Activated CD8-positive, alpha-beta T cell treated with anti-CD3 and anti-CD28 coated beads for 36 hours (primary cell): ENCODE results near the gene ALAS2. TPM values are rescaled to one million over a fixed set of nuclear protein-coding genes. Genes with fewer than 3 reads are reported as not detected.
A peak's percentile ranks its signal among the peaks of the same experiment; 100 is the strongest.
"Not testable (repeated sequence)": the region's sequence is repeated elsewhere in the genome, so short reads cannot be mapped to it uniquely, and the experiment has no call there.

Source experiments
- ATAC-seq: fragments of 200-7000 bp; cut with Tn5 transposase; one replicate; pipeline ENCODE4 v1.10.0; 2021; ENCODE audit warnings: mild to moderate bottlenecking, moderate library complexity
- CTCF ChIA-PET: fragments of 350-600 bp; sonication (Branson Sonifier 250); formaldehyde crosslinking; loops from one replicate; lab custom pipeline; 2021; ENCODE audit warnings: antibody characterized with exemption; lab: Charles Lee
- POLR2A ChIA-PET: fragments of 350-600 bp; sonication (Branson Sonifier 250); formaldehyde crosslinking; loops from one replicate; lab custom pipeline; 2021; ENCODE audit warnings: antibody characterized with exemption; lab: Charles Lee
- DNase-seq: peaks from one replicate; pipeline ENCODE4 v3.0.0-alpha.2; 2020
- H3K27ac Mint-ChIP-seq: one replicate; pipeline ENCODE4 v1.8.0; 2021; ENCODE audit warnings: mild to moderate bottlenecking, mixed read lengths
- H3K27me3 Mint-ChIP-seq: one replicate; pipeline ENCODE4 v1.8.0; 2021; ENCODE audit warnings: mixed read lengths
- H3K36me3 Mint-ChIP-seq: one replicate; pipeline ENCODE4 v1.8.0; 2021; ENCODE audit warnings: low read depth, mixed read lengths
- H3K4me1 Mint-ChIP-seq: one replicate; pipeline ENCODE4 v1.8.0; 2021; ENCODE audit warnings: low read depth, mixed read lengths
- H3K4me3 Mint-ChIP-seq: one replicate; pipeline ENCODE4 v1.8.0; 2021; ENCODE audit warnings: mild to moderate bottlenecking, moderate library complexity, mixed read lengths
- H3K9me3 Mint-ChIP-seq: one replicate; pipeline ENCODE4 v1.8.0; 2021; ENCODE audit warnings: mixed read lengths
- intact Hi-C: fragments of 100-400 bp; cut with micrococcal nuclease; formaldehyde crosslinking; loops from one replicate; pipeline ENCODE4 v1.10.0; 2022
- total RNA-seq, 2 experiments: library from RNA; stranded (reverse); gene quantifications; one replicate each; pipeline ENCODE4 v1.2.3, GENCODE V29; 2021
- TF ChIP-seq, protein P1 (sequence below): fragments of 200-600 bp; IDR thresholded peaks from one replicate; pipeline ENCODE4 v1.8.0; 2022; ENCODE audit warnings: antibody characterized with exemption, mild to moderate bottlenecking

ALAS2 gene
- total RNA-seq, 2 experiments from 2014 or later: not detected

DNA sequence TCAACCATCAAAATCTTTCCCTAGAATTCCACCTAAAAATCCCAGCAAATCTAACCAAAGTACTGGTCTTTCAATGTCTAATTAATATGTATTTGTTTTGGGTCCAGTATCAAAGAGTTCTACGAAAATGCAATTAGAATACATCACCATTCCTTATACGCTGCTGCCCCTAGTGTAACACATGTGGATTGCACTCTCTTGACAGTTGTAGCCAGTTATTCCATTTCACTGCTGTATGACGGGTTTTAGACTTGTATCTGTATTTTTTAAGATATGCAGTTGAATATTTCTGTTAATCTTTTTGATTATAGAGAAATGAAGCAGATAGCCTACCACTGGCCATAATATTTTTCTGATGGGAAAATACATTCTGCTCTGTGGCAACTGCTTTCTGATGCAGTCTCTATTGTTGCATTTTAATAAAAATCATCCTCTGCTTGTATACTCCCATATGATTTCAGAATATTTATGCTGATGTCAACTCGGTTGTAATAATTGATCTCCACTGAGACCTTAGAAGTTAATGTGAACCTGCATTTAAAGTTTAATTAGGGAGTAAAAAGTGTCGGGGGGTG is 27.0 kb upstream of the ALAS2 start:
- ATAC-seq (peak; percentile 79), DNase-seq (peak; percentile 46)
- Mint-ChIP-seq H3K27me3 (no peaks in the 10 kb centered on the region), H3K4me1 (peaks cover 12% of the 10 kb centered on the region), H3K4me3 (peak overlapping the region; percentile 43), H3K9me3 (no peaks in the 10 kb centered on the region), H3K36me3 (no peaks in the 10 kb centered on the region), H3K27ac (no peak overlapping the region)
- CTCF ChIA-PET: interaction anchor here (0.9 to 1.4 kb wide), 6 partner anchors 58 to 416 kb away, joined by 3 to 24 read pairs (median 4); partner anchors contain the start of gene APEX2
- intact Hi-C loops: loop anchor here (5.0 kb wide), 1 partner anchor 165 kb away; no protein-coding TSS in a partner anchor
- TF ChIP-seq, protein P1, sequence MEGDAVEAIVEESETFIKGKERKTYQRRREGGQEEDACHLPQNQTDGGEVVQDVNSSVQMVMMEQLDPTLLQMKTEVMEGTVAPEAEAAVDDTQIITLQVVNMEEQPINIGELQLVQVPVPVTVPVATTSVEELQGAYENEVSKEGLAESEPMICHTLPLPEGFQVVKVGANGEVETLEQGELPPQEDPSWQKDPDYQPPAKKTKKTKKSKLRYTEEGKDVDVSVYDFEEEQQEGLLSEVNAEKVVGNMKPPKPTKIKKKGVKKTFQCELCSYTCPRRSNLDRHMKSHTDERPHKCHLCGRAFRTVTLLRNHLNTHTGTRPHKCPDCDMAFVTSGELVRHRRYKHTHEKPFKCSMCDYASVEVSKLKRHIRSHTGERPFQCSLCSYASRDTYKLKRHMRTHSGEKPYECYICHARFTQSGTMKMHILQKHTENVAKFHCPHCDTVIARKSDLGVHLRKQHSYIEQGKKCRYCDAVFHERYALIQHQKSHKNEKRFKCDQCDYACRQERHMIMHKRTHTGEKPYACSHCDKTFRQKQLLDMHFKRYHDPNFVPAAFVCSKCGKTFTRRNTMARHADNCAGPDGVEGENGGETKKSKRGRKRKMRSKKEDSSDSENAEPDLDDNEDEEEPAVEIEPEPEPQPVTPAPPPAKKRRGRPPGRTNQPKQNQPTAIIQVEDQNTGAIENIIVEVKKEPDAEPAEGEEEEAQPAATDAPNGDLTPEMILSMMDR: peak; percentile 77
- POLR2A ChIA-PET: no interaction called here

DNA sequence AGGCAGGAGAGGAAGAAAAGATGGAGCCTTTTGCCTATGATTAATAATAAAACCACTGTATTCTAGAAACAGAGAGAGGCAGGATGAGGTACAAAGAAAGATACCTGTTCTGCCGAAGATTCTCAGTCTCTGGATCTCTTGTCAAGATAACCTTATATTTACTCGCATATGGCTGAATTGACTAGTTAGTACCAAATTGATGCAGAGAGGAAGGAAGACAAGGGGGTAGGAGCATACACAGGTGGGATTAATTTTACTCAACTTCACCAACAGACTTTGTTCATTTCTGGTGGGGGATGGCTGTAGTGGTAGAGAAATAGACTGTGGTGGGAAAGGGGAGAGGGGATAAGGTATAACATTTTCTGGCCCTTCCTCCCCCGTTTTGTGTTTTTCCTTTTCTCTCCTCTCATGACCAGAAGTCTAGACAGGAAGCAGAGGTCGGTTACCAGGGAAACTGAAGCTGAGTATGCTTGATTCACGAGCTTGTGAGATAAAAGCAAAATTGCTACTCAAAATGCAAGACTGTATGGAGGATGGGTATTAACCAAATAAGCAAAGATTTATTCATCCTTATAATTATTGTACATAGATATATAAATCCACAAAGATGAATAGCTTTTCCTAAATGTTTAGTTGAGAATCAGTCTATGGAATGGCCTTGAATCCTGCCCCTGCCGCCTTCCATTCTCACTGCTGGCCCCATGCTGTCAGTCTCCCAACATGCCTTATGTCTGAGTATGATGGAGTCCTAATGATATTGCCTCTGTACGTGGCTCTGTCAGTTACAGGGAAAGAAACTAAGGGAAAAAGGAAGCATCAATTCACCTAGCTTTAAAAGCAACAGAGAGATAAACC is 26.3 kb upstream of the ALAS2 start:
- H3K27ac Mint-ChIP-seq: no peak overlapping the region
- ATAC-seq: peak; percentile 72
- peak overlapping the region; percentile 43 for H3K4me3 Mint-ChIP-seq
- H3K27me3 Mint-ChIP-seq: no peaks in the 10 kb centered on the region
- TF ChIP-seq, protein P1: no peak
- POLR2A ChIA-PET: interaction anchor here (0.8 kb wide), 1 partner anchor 57 kb away, joined by 3 read pairs; the partner anchor contains the start of gene APEX2
- intact Hi-C loops: loop anchor here (5.0 kb wide), 1 partner anchor 165 kb away; no protein-coding TSS in a partner anchor
- H3K9me3 Mint-ChIP-seq: no peaks in the 10 kb centered on the region
- CTCF ChIA-PET: interaction anchor here (0.9 to 1.4 kb wide), 6 partner anchors 57 to 415 kb away, joined by 3 to 24 read pairs (median 4); partner anchors contain the start of gene APEX2
- H3K4me1 Mint-ChIP-seq: peaks cover 12% of the 10 kb centered on the region
- DNase-seq: peak; percentile 11
- H3K36me3 Mint-ChIP-seq: no peaks in the 10 kb centered on the region

DNA sequence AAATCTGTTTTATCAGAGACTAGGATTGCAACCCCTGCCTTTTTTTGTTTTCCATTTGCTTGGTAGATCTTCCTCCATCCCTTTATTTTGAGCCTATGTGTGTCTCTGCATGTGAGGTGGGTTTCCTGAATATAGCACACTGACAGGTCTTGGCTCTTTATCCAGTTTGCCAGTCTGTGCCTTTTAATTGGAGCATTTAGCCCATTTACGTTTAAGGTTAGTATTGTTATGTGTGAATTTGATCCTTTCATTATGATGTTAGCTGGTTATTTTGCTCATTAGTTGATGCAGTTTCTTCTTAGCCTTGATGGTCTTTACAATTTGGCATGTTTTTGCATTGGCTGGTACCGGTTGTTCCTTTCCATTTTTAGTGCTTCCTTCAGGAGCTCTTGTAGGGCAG is 19.8 kb upstream of the ALAS2 start:
- H3K36me3 Mint-ChIP-seq, H3K27me3 Mint-ChIP-seq, POLR2A ChIA-PET, H3K4me3 Mint-ChIP-seq, H3K4me1 Mint-ChIP-seq, CTCF ChIA-PET, ATAC-seq, intact Hi-C loops, DNase-seq, H3K27ac Mint-ChIP-seq, H3K9me3 Mint-ChIP-seq: not testable (repeated sequence)

DNA sequence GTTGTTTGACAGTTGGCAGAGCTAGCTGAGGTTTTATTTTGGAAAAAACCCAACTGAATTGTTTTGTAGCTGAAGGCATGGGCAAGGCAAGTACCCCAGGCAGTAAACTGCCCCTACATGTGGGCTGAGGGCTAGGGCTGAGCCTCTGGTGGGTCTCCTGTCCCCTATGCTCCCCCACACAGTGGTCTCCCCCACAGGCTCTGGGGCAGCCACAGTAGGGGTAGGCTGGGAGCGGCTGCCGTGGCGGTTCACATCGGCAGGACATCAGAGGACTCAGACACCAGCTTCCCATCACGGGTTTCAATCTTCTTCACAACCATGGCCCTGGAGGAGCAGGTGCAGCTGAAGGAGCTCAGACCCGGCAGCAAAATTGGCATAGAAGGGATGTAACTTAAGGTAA is 10.7 kb upstream of the ALAS2 start:
- ChIA-PET CTCF (no interaction called here), POLR2A (no interaction called here)
- H3K9me3 Mint-ChIP-seq: no peaks in the 10 kb centered on the region
- ATAC-seq: no peak
- no peaks in the 10 kb centered on the region for H3K27me3 Mint-ChIP-seq
- no peak overlapping the region for H3K4me3 Mint-ChIP-seq
- intact Hi-C loops: no loop called here
- no peaks in the 10 kb centered on the region for H3K4me1 Mint-ChIP-seq
- no peaks in the 10 kb centered on the region for H3K36me3 Mint-ChIP-seq
- no peak overlapping the region for H3K27ac Mint-ChIP-seq
- TF ChIP-seq, protein P1: no peak
- DNase-seq: no peak

DNA sequence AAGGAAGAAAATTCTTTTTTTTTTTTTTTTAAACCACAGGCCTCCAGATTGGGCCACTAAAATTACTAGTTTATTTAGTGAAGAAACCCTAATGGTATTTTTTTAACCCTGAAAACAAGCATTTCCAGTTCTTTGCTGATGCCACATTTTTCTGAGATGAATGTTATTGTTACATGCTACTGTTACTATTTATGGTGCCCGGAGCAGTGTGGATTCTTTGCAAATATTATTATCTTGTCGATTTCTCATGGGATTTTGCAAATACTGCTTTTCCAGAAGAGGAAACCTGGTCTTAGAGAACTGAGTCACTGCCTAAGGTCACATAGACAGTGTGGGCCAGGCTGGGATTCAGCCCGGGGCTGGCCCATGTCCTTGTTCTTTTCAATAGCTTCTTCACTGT is 8.7 kb upstream of the ALAS2 start:
- Mint-ChIP-seq H3K27me3 (no peaks in the 10 kb centered on the region), H3K4me3 (no peak overlapping the region), H3K9me3 (no peaks in the 10 kb centered on the region), H3K27ac (no peak overlapping the region), H3K36me3 (no peaks in the 10 kb centered on the region), H3K4me1 (no peaks in the 10 kb centered on the region)
- CTCF ChIA-PET: no interaction called here
- intact Hi-C loops: no loop called here
- DNase-seq: no peak
- TF ChIP-seq, protein P1: no peak
- POLR2A ChIA-PET: no interaction called here
- no peak for ATAC-seq
